IMR-90 (cell line): ENCODE measurements around the gene MICALL2.

Source experiments
- BHLHE40 ChIP-seq: fragments of 150-350 bp; IDR thresholded peaks from 2 replicates; pipeline ENCODE4 v1.6.1; 2016; ENCODE audit warnings: mild to moderate bottlenecking, low read depth, low read length
- CEBPB ChIP-seq: IDR thresholded peaks from 2 replicates; pipeline ENCODE4 v1.6.1; 2012; ENCODE audit warnings: low read depth, low read length, improper control_type of control experiment
- CTCF ChIP-seq: conservative IDR thresholded peaks from 2 replicates; pipeline ENCODE4 v1.5.1; 2012; ENCODE audit warnings: mild to moderate bottlenecking, low read depth, low read length, improper control_type of control experiment
- FOS ChIP-seq: fragments of 150-350 bp; IDR thresholded peaks from 2 replicates; pipeline ENCODE4 v1.6.1; 2016; ENCODE audit warnings: low read depth, low read length
- MAZ ChIP-seq: IDR thresholded peaks from 2 replicates; pipeline ENCODE4 v1.6.1; 2012; ENCODE audit warnings: low read depth, mild to moderate bottlenecking, low read length, improper control_type of control experiment, moderate library complexity, borderline replicate concordance
- MXI1 ChIP-seq: IDR thresholded peaks from 2 replicates; pipeline ENCODE4 v1.6.1; 2012; ENCODE audit warnings: low read depth, mild to moderate bottlenecking, low read length, moderate library complexity, borderline replicate concordance
- NFE2L2 ChIP-seq: fragments of 150-350 bp; IDR thresholded peaks from 2 replicates; pipeline ENCODE4 v1.6.1; 2016; ENCODE audit warnings: low read depth, mild to moderate bottlenecking, low read length
- POLR2A ChIP-seq: IDR thresholded peaks from 2 replicates; pipeline ENCODE4 v1.6.1; 2012; ENCODE audit warnings: mild to moderate bottlenecking, low read depth, low read length
- RCOR1 ChIP-seq: IDR thresholded peaks from 2 replicates; pipeline ENCODE4 v1.6.1; 2012; ENCODE audit warnings: mild to moderate bottlenecking, low read length, improper control_type of control experiment; ENCODE audit not compliant: insufficient replicate concordance
- RFX5 ChIP-seq: IDR thresholded peaks from 2 replicates; pipeline ENCODE4 v1.8.0; 2012; ENCODE audit warnings: low read depth, mild to moderate bottlenecking, low read length, moderate library complexity
- TF ChIP-seq, protein P1 (sequence below): fragments of 150-350 bp; IDR thresholded peaks from 2 replicates; pipeline ENCODE4 v1.6.1; 2016; ENCODE audit warnings: low read depth, mild to moderate bottlenecking, low read length, moderate library complexity, borderline replicate concordance

DNA sequence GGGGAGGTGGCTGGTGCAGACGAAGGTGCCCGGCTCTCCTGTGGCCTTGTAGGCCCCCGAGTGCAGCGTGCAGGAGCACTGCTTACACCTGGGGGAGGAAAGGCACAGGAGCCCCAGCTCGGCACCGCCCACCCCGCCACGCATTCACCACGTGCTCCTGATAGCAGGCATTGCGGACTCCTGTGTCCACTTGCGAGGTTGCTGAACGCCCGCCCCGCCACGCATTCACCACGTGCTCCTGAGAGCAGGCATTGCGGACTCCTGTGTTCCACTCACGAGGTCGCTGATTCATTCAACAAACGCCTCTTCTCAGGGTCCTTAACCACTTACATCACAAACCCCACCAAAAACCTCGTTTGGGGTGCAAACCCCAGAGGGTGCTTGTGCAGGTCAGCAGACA lies 13.9 kb downstream of the MICALL2 start:
- TF ChIP-seq CEBPB (no peak), CTCF (no peak), POLR2A (no peak), FOS (no peak), MXI1 (no peak), RCOR1 (no peak), RFX5 (no peak), NFE2L2 (no peak), MAZ (no peak), BHLHE40 (no peak)
- TF ChIP-seq, protein P1, sequence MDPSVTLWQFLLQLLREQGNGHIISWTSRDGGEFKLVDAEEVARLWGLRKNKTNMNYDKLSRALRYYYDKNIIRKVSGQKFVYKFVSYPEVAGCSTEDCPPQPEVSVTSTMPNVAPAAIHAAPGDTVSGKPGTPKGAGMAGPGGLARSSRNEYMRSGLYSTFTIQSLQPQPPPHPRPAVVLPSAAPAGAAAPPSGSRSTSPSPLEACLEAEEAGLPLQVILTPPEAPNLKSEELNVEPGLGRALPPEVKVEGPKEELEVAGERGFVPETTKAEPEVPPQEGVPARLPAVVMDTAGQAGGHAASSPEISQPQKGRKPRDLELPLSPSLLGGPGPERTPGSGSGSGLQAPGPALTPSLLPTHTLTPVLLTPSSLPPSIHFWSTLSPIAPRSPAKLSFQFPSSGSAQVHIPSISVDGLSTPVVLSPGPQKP: no peak
